SHP77 treated with DMSO at 0.1 percent for 48 hours (cell line): ENCODE results near the gene ARHGAP4.

Experiments used
- DNase-seq: peaks from one replicate; lab custom pipeline; 2025; lab: John Stamatoyannopoulos, UW

ARHGAP4 gene

GRCh38 chrX:153925739-153926551 is at the start of gene ARHGAP4:
TSS of gene ARHGAP4 (minus strand) at chrX:153926264. CDS start at chrX:153926202, 62 bp downstream.
- no peak for DNase-seq

DNA sequence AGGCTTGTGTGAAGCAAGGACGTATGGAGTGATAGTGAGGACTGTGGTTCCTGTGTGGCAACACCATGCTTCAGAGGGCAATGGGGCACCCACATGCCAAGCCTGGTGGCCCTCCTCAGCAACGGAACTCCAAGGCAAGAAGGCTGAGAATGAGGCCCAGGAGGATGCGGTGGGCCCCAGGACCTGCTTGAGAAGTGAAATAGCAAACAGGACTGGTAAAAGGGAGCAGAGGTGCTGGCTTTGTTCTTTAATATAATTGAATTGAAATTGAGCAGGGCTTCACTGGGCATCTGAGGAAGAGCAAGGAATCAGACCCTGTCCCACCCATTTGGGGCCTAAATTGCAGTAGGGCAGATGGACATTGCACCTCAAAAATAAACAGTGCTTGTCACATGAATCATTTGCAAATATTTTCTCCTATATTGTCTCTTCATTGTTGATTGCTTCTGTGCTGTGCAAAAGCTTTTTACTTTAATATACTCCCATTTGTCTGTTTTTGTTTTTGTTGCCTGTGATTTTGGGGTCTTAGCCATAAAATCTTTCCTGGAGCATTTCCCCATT is 48.7 kb upstream of the ARHGAP4 start:
- no peak for DNase-seq

DNA sequence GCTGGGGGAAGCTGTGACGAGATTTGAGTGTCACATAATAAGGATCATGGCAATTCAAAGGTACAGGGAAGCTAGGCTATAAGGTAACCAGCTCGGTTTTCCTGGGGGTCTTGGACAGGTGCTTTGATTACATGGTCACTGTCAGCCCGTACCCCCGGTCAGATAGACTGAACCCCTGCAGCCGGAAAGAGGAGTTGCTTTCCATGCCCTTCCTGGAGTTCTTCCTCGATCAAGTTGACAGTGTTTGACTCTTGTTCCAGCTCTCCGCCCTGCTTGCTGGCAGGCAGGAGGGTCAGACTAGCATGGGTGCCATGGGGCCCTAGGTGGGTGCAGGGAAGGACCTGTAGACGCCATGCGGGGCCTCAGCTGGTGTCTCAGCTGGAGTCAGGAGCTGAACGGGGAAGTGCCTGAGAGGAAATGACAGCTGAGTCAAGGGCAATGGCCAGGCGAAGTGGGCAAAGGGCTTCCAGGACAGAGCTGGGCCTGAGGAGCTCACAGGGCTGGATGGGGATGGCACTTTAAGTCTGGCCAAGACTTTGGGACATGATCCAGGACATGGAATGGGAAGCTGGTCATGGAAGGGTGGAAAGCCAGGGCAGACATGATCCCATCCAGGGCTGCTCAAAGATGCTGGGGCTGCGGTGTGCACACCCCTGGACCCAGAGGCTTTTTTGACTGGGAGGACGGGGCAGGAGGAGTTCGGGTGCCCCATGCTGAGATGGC is 48.1 kb upstream of the ARHGAP4 start:
- DNase-seq, result no peak

DNA sequence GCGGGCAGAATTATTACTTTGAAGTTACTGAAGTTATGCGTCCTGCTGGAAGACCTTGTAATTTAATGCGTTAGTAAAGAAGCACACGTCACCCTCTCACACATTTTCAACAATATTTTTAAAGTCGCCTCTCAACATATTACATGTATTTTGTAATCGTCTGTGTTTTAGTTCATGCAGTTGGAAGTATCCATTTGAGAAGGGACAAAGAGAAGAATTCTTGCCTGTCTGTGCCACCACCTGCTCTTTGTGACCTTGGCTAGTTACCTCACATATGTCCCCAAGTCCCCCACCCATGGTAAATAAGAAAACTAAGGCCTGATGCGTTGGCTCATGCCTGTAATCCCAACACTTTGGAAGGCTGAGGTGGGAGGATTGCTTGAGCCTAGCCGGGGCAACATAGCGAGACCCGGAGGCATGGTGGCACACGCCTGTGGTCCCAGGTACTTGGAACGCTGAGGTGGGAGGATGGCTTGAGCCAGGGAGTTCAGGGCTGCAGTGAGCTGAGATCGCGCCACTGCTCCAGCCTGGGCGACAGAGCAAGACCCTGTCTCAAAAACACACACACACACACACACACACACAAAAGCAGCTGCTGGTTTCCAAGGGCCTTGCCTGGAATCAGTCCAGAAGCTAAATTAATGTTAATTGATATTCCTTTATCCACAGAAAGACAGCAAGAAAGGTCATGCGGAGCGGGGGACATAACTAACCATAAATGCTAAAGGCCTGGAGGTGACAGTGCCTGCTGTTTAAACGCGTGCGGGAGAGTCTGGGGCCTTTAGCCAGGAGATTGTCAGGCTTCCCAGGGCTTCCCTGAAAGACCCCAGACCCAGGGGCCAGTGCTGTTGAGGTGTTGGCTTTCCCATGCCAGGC is 47.3 kb upstream of the ARHGAP4 start:
- DNase-seq, result no peak

- peak; percentile 52 for DNase-seq
Observed at GRCh38 chrX:153972368-153973126, 46.5 kb upstream of the ARHGAP4 start, which contains the start of gene TMEM187. TSS of gene TMEM187 (plus strand) at chrX:153972754. CDS start at chrX:153982063, 9,309 bp downstream.

- DNase-seq, result peak; percentile 26
Observed at GRCh38 chrX:153971450-153972367, 45.6 kb upstream of the ARHGAP4 start, which contains the start of gene HCFC1. TSS of gene HCFC1 (minus strand) at chrX:153971818. CDS start at chrX:153970840, 978 bp downstream.

- DNase-seq, result peak; percentile 10
Observed at GRCh38 chrX:153971124-153971449, 45.0 kb upstream of the ARHGAP4 start.

DNA sequence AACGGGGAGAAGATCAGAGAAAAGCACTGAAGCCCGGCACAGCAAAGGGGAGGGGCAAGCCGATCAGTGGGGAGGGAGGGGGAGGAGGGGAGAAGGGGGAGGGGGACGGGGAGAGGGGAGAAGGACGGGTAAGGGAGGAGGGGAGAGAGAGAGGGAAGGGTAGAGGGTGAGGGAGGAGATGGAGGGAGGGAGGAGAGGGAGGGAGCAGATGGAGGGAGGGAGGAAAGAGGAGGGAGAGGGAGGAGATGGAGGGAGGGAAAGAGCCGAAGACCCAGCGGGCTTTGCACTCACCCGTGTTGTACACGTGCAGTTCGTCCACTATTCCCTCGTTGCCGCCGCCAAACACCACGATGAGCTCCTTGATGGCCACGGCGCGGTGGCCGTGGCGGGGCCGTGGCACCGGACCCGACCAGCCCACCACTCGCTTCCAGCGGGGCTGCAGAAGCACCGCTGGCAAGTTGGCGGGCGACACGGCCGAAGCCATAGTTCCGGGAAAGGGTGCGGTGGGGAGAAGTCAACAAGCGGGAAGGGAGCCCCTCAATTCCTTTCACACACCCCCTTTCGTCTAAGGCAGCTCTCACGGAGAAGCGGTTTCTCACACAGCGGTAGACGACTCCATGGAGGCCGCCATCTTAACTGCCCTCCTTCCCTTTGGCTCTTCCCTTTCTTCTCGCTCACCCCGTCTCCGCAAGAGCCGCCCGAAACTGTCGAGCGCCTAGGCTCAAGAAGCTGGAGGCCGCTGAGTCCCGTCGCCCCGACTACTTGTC is 44.5 kb upstream of the ARHGAP4 start:
- no peak for DNase-seq

DNA sequence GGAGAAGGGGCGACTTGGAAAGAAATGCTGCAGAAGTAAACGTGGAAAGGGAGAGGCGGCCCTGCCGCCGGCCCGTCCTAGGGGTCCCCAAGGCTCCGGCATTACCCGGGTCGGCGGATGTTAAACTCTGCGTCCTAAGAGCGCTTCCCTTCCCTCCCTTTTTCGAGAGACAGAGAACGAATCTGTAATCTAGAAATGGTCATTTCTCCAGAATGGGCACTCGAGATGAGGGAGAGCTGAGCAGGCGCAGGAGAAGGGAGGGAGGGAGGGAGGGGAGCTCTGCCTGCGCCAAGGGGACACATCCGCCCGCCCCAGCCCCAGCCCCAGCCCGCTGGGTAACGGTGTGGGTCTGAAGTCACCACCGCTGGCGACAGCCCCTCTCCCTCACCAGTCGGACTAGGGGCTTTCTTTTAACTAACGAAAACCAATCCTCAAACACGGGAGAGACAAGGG is 43.9 kb upstream of the ARHGAP4 start:
- no peak for DNase-seq

DNA sequence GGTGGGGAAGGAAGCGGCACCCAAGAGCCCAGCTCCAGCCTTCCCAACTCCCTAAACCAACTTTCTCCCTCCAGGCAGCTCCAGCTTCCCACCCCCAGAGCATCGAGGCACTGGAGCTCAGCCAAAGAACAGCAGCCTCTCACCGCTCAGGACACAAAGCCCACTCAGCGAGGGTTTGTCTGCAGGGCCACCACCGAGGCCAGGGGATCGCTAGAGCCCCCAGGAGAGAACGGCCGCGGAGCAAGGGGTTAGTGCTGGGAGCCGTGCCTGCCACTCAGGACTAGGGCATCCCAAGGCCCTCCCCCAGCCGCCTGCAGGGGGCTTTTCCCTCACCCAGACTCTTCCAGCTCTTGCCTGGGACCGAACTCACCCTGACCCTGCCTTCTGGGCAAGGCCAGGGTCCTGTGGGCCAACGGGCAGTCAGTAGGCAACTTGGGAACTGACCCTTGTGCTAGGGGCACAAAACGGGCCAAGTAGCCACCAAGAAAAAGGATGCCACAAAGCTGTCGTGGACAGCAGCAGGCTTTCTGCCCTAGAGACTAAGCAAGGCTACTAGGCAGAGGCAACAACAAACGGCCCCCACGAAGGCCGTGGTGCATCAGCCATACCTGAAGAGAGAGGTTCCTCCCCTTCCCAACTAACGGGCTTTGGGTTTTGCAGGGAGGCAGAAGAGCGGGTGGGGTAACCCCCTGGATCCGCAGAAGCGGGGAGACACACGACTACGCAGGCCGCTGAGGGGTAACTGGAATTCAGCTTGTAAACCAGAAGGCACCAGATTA is 43.2 kb upstream of the ARHGAP4 start:
- DNase-seq, result no peak

- DNase-seq, result no peak
Observed at GRCh38 chrX:153968754-153969124, 42.7 kb upstream of the ARHGAP4 start.

- no peak for DNase-seq
Observed at GRCh38 chrX:153968255-153968654, 42.2 kb upstream of the ARHGAP4 start.

GRCh38 chrX:153967536-153968224 is 41.6 kb upstream of the ARHGAP4 start:
- DNase-seq, result no peak

GRCh38 chrX:153966841-153967535 is 40.9 kb upstream of the ARHGAP4 start:
- no peak for DNase-seq

DNA sequence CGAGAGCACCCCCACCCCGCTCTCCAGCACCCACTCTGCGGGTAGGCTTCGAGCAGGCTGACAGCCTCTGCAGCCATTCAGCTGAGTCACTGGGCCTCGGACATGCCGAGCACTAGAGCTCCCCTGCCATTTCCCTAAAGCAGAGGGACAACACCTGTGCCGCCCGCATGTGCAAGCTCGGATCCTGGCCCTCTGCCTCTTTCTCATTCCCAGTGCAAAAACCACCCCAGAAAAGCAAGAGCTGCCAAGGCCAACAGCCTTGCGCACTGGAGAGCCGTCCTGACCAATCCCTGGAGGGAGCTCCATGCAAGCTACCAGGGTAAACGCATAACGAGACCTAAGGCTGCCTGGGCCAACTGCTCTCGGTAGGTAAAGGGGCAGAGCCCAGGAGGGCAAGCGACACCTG is 40.2 kb upstream of the ARHGAP4 start:
- DNase-seq, result no peak

- DNase-seq, result no peak
Observed at GRCh38 chrX:153965406-153965805, 39.3 kb upstream of the ARHGAP4 start.

GRCh38 chrX:153964105-153964504 is 38.0 kb upstream of the ARHGAP4 start:
- DNase-seq, result no peak
